Neuronal stem cell (in vitro differentiated cells): ENCODE results near the gene USP10.

Experiments
- DNase-seq: peaks from one replicate; pipeline ENCODE4 v3.0.0-alpha.2; 2013; ENCODE audit warnings: low spot score
- H2AFZ ChIP-seq: one replicate; pipeline ENCODE4 v1.6.1; 2013; ENCODE audit warnings: mild to moderate bottlenecking, low read length, inconsistent platforms
- H2AK5ac ChIP-seq: 2 replicates; pipeline ENCODE4 v1.6.1; 2013; ENCODE audit warnings: low read depth, mild to moderate bottlenecking, inconsistent platforms, low read length, moderate library complexity, mixed read lengths
- H2BK120ac ChIP-seq: 2 replicates; pipeline ENCODE4 v1.6.1; 2013; ENCODE audit warnings: low read depth, mild to moderate bottlenecking, inconsistent platforms, low read length, moderate library complexity, mixed read lengths
- H2BK12ac ChIP-seq: one replicate; pipeline ENCODE4 v1.6.1; 2013; ENCODE audit warnings: low read length, inconsistent platforms
- H2BK15ac ChIP-seq: 2 replicates; pipeline ENCODE4 v1.6.1; 2013; ENCODE audit warnings: mild to moderate bottlenecking, low read length, inconsistent platforms, mixed read lengths
- H2BK5ac ChIP-seq: one replicate; pipeline ENCODE4 v1.6.1; 2013; ENCODE audit warnings: inconsistent platforms, mild to moderate bottlenecking, low read length, moderate library complexity
- H3K14ac ChIP-seq: one replicate; pipeline ENCODE4 v1.6.1; 2013; ENCODE audit warnings: low read length, inconsistent platforms
- H3K18ac ChIP-seq: 2 replicates; pipeline ENCODE4 v1.6.1; 2013; ENCODE audit warnings: low read length, inconsistent platforms
- H3K23ac ChIP-seq: 2 replicates; pipeline ENCODE4 v1.6.1; 2013; ENCODE audit warnings: low read depth, mild to moderate bottlenecking, mixed read lengths, low read length, inconsistent platforms; ENCODE audit not compliant: poor library complexity
- H3K27ac ChIP-seq: replicated peaks from 3 replicates; pipeline ENCODE4 v1.5.1; 2013; ENCODE audit warnings: low read length, inconsistent platforms
- H3K27me3 ChIP-seq, 3 experiments: 2 replicates each; pipeline ENCODE4 v1.6.1; 2013; ENCODE audit warnings: low read length in 3 of 3, mild to moderate bottlenecking in 2 of 3, inconsistent platforms in 1 of 3, low read depth in 1 of 3, mixed read lengths in 1 of 3, moderate library complexity in 1 of 3; ENCODE audit not compliant: control insufficient read depth in 3 of 3, insufficient read depth in 3 of 3
- H3K36me3 ChIP-seq, 2 donors: replicated peaks in 1 of 2; 2 replicates each; pipeline ENCODE4 v1.6.1; 2013; ENCODE audit warnings: low read length in 2 of 2; ENCODE audit not compliant: control insufficient read depth in 2 of 2, insufficient read depth in 2 of 2
- H3K4ac ChIP-seq: 2 replicates; pipeline ENCODE4 v1.6.1; 2013; ENCODE audit warnings: inconsistent platforms, mild to moderate bottlenecking, low read length, moderate library complexity
- H3K4me1 ChIP-seq, 2 donors: 1 replicate in 1 of 2; 2 replicates in 1 of 2; pipeline ENCODE4 v1.6.1; 2013; ENCODE audit warnings: low read length in 2 of 2, low read depth in 1 of 2; ENCODE audit not compliant: control insufficient read depth in 2 of 2, insufficient read depth in 1 of 2
- H3K4me2 ChIP-seq: one replicate; pipeline ENCODE4 v1.6.1; 2013; ENCODE audit warnings: mild to moderate bottlenecking, low read length, inconsistent platforms; ENCODE audit not compliant: insufficient read depth, poor library complexity, severe bottlenecking
- H3K4me3 ChIP-seq, 2 donors: 2 replicates each; pipeline ENCODE4 v1.5.1; 2013; ENCODE audit warnings: low read length in 2 of 2, mild to moderate bottlenecking in 2 of 2, inconsistent platforms in 1 of 2, moderate library complexity in 1 of 2
- H3K79me1 ChIP-seq: one replicate; pipeline ENCODE4 v1.6.1; 2013; ENCODE audit warnings: low read depth, mild to moderate bottlenecking, inconsistent platforms, low read length, moderate library complexity
- H3K9ac ChIP-seq: one replicate; pipeline ENCODE4 v1.6.1; 2013; ENCODE audit warnings: mild to moderate bottlenecking, low read depth, low read length, inconsistent platforms; ENCODE audit not compliant: poor library complexity
- H3K9me3 ChIP-seq, 2 donors: replicated peaks in 1 of 2; 2 replicates each; pipeline versions ENCODE3 to v1.6.1; 2013; ENCODE audit warnings: low read length in 2 of 2, mild to moderate bottlenecking in 2 of 2, inconsistent platforms in 1 of 2, low read depth in 1 of 2, mixed read lengths in 1 of 2, moderate library complexity in 1 of 2; ENCODE audit not compliant: control insufficient read depth in 2 of 2, insufficient read depth in 1 of 2
- H4K8ac ChIP-seq: one replicate; pipeline ENCODE4 v1.6.1; 2013; ENCODE audit warnings: low read depth, mild to moderate bottlenecking, inconsistent platforms, low read length, moderate library complexity
- H4K91ac ChIP-seq: one replicate; pipeline ENCODE4 v1.6.1; 2013; ENCODE audit warnings: low read length, low read depth, mild to moderate bottlenecking, inconsistent platforms; ENCODE audit not compliant: poor library complexity
- WGBS, 2 donors: extraction: QIAGEN DNeasy Blood & Tissue Kit; methylation state at CpG; one replicate each; pipeline ENCODE4 v1.1.7; 2013; ENCODE audit warnings: missing lambda C conversion rate in 2 of 2, mixed read lengths in 1 of 2; ENCODE audit not compliant: insufficient read length in 2 of 2, insufficient replicate concordance in 1 of 2; ENCODE audit errors: extremely low coverage in 2 of 2; 5-methylcytosine and 5-hydroxymethylcytosine counted together

The USP10 gene

DNA sequence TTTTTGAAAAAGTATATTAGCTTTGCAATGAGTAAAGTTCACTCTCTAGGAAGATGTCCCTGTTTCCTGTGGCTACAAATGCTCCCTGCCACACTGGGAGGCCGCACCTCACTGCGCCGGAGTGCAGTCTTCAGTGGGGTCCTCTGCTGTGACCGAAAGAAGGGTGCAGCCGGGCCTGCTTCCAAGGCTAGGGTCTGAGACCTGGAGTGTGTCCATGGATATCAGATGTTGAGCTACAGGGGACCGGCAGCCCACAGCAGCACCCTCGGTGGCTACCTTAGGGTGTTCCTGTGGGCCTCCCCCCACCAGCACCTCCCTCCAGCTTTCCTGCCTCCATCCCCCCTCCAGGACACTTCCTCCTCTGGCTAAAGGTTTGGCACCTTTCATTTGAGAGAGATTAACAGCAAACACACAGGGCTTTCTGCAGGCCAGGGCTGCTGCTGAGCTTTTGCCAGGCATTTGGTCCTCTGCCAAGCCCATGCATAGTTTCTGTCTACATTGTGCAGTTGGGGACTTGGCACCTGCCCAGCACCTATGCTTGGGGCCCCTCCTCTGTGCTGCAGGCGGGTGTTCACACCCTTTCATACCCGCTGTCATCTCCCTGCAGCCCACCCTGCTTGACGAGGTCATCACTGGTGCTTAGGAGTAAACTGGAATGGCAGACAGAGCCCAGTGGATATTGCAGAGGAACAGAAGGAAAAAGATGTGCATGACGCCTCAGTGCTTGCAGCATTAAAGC, 86.2 kb downstream of the USP10 start:
- no peak overlapping the region for H3K4ac ChIP-seq
- no CpG with 5 or more reads among the region's 11 CpGs for WGBS, 2 donors
- no peak overlapping the region for H4K91ac ChIP-seq
- H3K9me3 ChIP-seq, result no peaks in the 10 kb centered on the region
- no peak overlapping the region for H3K14ac ChIP-seq
- no peak overlapping the region for H2BK15ac ChIP-seq
- H3K18ac ChIP-seq, result no peak overlapping the region
- no peaks in the 10 kb centered on the region for H3K79me1 ChIP-seq
- H3K36me3 ChIP-seq, result no peaks in the 10 kb centered on the region
- H2AK5ac ChIP-seq, result no peak overlapping the region
- no peak overlapping the region for H2BK12ac ChIP-seq
- H2BK120ac ChIP-seq, result no peak overlapping the region
- H4K8ac ChIP-seq, result no peak overlapping the region
- no peak overlapping the region for H2BK5ac ChIP-seq
- H3K4me2 ChIP-seq, result no peak overlapping the region
- no peak overlapping the region for H3K9ac ChIP-seq
- no peaks in the 10 kb centered on the region for H3K4me1 ChIP-seq
- no peak overlapping the region for H3K23ac ChIP-seq
- DNase-seq, result no peak
- H3K27me3 ChIP-seq, result no peaks in the 10 kb centered on the region
- no peak overlapping the region for H3K4me3 ChIP-seq
- no peak overlapping the region for H3K27ac ChIP-seq
- no peak overlapping the region for H2AFZ ChIP-seq

DNA sequence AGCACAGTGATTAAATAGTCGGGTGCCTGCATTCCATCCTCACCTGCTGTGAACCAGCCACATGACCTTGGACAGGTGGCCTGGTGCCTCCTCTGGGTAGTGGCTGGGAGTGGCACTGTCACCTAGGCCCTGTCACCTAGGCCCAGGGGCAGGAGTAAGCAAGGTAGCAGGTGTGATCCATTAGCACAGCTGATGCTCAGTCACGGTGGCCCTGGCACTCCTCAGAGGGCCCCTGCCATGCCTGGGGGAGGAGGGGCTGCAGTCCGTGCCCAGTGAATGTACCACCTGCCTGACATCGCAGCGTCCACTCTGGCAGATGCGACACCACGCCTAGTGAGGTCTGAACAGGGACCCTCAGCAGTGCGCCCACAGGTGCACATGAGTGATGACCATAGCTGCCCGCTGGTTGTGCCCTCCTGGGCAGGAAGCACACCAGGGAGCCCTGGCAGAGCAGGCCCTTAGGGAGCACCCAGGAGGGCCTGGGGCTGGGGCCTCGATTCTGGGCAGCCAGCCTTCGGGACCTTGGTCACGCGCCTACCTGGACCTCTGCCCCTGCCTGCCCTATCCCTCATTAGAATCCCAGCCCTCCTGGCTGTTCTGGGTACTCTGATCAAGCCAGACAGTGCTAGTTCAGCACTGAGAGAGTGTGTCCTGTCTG, 86.9 kb downstream of the USP10 start:
- Histone ChIP-seq H3K14ac (no peak overlapping the region), H2BK5ac (no peak overlapping the region), H4K8ac (no peak overlapping the region), H3K4me2 (no peak overlapping the region), H3K27ac (no peak overlapping the region), H3K9me3 (no peaks in the 10 kb centered on the region), H3K4me1 (no peaks in the 10 kb centered on the region), H2AK5ac (peak overlapping the region; percentile 12), H3K9ac (peak overlapping the region; percentile 53), H3K27me3 (no peaks in the 10 kb centered on the region), H3K36me3 (no peaks in the 10 kb centered on the region), H3K18ac (peak overlapping the region; percentile 76), H3K23ac (peak overlapping the region; percentile 40), H3K4ac (no peak overlapping the region), H3K79me1 (no peaks in the 10 kb centered on the region), H2BK12ac (no peak overlapping the region), H3K4me3 (peak overlapping the region in 1 of 2 donors; percentile 27), H2BK120ac (no peak overlapping the region), H2BK15ac (no peak overlapping the region), H4K91ac (no peak overlapping the region), H2AFZ (no peak overlapping the region)
- DNase-seq, result no peak
- no CpG with 5 or more reads among the region's 13 CpGs for WGBS, 2 donors

DNA sequence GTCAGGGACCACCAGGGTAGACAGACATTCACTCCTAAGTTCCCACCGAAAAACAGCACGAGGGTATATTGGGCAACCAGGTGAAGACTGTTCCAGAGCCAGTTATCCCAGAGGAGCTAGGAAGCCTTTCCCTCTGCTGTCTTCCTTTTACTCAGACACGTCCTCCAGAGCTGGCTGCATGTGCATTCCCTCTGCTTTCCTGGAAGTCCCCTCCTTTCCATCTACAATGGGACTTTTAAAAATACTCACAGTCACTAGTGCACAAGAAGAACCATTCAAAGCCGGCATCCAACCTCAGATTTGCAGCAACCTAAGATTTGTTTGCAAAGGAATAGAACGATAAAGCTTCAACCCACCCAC, 87.4 kb downstream of the USP10 start:
- no peak overlapping the region for H2BK120ac ChIP-seq
- H3K9me3 ChIP-seq, result no peaks in the 10 kb centered on the region
- no peak overlapping the region for H3K27ac ChIP-seq
- no peak overlapping the region for H2BK15ac ChIP-seq
- no peak overlapping the region for H4K91ac ChIP-seq
- no peak overlapping the region for H2AK5ac ChIP-seq
- H3K14ac ChIP-seq, result no peak overlapping the region
- no peaks in the 10 kb centered on the region for H3K36me3 ChIP-seq
- H2BK5ac ChIP-seq, result no peak overlapping the region
- H3K23ac ChIP-seq, result no peak overlapping the region
- no peak overlapping the region for H3K9ac ChIP-seq
- H3K4me2 ChIP-seq, result no peak overlapping the region
- no peak overlapping the region for H3K18ac ChIP-seq
- H3K4me1 ChIP-seq, result no peaks in the 10 kb centered on the region
- no peaks in the 10 kb centered on the region for H3K79me1 ChIP-seq
- no peak overlapping the region for H4K8ac ChIP-seq
- no peak overlapping the region for H3K4ac ChIP-seq
- H2AFZ ChIP-seq, result no peak overlapping the region
- H2BK12ac ChIP-seq, result no peak overlapping the region
- no CpG with 5 or more reads among the region's 5 CpGs for WGBS, 2 donors
- DNase-seq, result no peak
- no peaks in the 10 kb centered on the region for H3K27me3 ChIP-seq
- no peak overlapping the region for H3K4me3 ChIP-seq

DNA sequence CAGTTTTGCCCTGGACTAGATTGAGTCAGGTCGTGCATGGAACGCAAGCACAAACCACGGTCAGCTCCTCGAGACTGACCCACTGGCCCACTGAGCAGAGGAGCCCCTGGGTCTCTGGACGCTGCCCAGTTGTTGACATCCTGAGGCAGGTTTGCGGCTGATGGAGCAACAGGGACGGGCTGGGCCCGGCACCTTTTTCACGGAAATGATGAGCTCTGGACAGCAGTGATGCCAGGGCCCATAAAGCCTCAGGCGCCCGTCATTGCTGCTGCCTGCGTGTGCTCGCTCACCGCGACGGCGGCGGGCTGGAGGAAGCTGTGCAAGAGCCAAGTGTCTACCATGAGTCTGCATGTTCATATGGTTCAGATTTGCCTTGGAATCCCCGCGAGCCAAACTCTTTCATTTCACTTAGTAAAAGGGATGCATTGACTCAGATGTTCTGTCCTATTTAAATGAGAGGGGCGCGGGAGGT, 89.2 kb downstream of the USP10 start:
- no peaks in the 10 kb centered on the region for H3K27me3 ChIP-seq
- no peak overlapping the region for H3K23ac ChIP-seq
- no peak overlapping the region for H3K27ac ChIP-seq
- no peak for DNase-seq
- no peak overlapping the region for H2BK5ac ChIP-seq
- H4K8ac ChIP-seq, result no peak overlapping the region
- H2BK12ac ChIP-seq, result no peak overlapping the region
- H3K9me3 ChIP-seq, result no peaks in the 10 kb centered on the region
- whole genome bisulfite sequencing, 2 donors, result no CpG with 5 or more reads among the region's 22 CpGs
- H3K4me1 ChIP-seq, result no peaks in the 10 kb centered on the region
- H3K79me1 ChIP-seq, result no peaks in the 10 kb centered on the region
- H3K18ac ChIP-seq, result no peak overlapping the region
- H3K14ac ChIP-seq, result no peak overlapping the region
- no peak overlapping the region for H3K4me3 ChIP-seq
- H2AK5ac ChIP-seq, result no peak overlapping the region
- peak overlapping the region; percentile 60 for H3K9ac ChIP-seq
- H3K4me2 ChIP-seq, result no peak overlapping the region
- H2BK120ac ChIP-seq, result no peak overlapping the region
- H4K91ac ChIP-seq, result no peak overlapping the region
- H3K4ac ChIP-seq, result peak overlapping the region; percentile 66
- no peak overlapping the region for H2BK15ac ChIP-seq
- no peak overlapping the region for H2AFZ ChIP-seq
- no peaks in the 10 kb centered on the region for H3K36me3 ChIP-seq
